ENCODE measurements around the gene PNPLA8. TPM values are rescaled to one million over a fixed set of nuclear protein-coding genes. Genes with fewer than 3 reads are reported as not detected.
"Not testable (repeated sequence)": the region's sequence is repeated elsewhere in the genome, so short reads cannot be mapped to it uniquely, and the experiment has no call there.

PNPLA8 gene, protein sequence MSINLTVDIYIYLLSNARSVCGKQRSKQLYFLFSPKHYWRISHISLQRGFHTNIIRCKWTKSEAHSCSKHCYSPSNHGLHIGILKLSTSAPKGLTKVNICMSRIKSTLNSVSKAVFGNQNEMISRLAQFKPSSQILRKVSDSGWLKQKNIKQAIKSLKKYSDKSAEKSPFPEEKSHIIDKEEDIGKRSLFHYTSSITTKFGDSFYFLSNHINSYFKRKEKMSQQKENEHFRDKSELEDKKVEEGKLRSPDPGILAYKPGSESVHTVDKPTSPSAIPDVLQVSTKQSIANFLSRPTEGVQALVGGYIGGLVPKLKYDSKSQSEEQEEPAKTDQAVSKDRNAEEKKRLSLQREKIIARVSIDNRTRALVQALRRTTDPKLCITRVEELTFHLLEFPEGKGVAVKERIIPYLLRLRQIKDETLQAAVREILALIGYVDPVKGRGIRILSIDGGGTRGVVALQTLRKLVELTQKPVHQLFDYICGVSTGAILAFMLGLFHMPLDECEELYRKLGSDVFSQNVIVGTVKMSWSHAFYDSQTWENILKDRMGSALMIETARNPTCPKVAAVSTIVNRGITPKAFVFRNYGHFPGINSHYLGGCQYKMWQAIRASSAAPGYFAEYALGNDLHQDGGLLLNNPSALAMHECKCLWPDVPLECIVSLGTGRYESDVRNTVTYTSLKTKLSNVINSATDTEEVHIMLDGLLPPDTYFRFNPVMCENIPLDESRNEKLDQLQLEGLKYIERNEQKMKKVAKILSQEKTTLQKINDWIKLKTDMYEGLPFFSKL
- polyA plus RNA-seq (ENCODE audit: insufficient read length in 12 of 12): 10 to 100 TPM in 11 of 12 donors, not detected in 1; 24.5 to 30.6 (median 26.6) TPM
- long read RNA-seq, donor 1, partial matches to known transcripts: 217 of 219 reads
- long read RNA-seq, donor 1, other reads (novel, unspliced or antisense): 0 of 219 reads
- long read RNA-seq, donor 2, transcript PNPLA8-201 (11 exons, 3,490 nt): major isoform, 5 of 18 reads
- long read RNA-seq, donor 2, partial matches to known transcripts: 8 of 18 reads
- long read RNA-seq, donor 2, other reads (novel, unspliced or antisense): 0 of 18 reads
- long read RNA-seq, donor 3, partial matches to known transcripts: 24 of 25 reads
- long read RNA-seq, donor 3, other reads (novel, unspliced or antisense): 0 of 25 reads
- long read RNA-seq, donor 4, partial matches to known transcripts: 0 of 5 reads
- long read RNA-seq, donor 4, other reads (novel, unspliced or antisense): 0 of 5 reads
- long read RNA-seq, donor 5, transcript PNPLA8-206 (10 exons, 3,462 nt): major isoform, 5 of 7 reads
- long read RNA-seq, donor 5, partial matches to known transcripts: 0 of 7 reads
- long read RNA-seq, donor 5, other reads (novel, unspliced or antisense): 0 of 7 reads
- long read RNA-seq, donor 6, partial matches to known transcripts: 0 of 5 reads
- long read RNA-seq, donor 6, other reads (novel, unspliced or antisense): 0 of 5 reads
- long read RNA-seq, donor 7, partial matches to known transcripts: 0 of 1 reads
- long read RNA-seq, donor 7, other reads (novel, unspliced or antisense): 0 of 1 reads
- long read RNA-seq, donor 8, partial matches to known transcripts: 10 of 20 reads
- long read RNA-seq, donor 8, other reads (novel, unspliced or antisense): 0 of 20 reads
- long read RNA-seq, donor 9, partial matches to known transcripts: 0 of 2 reads
- long read RNA-seq, donor 9, other reads (novel, unspliced or antisense): 0 of 2 reads
- long read RNA-seq, donor 10, partial matches to known transcripts: 0 of 6 reads
- long read RNA-seq, donor 10, other reads (novel, unspliced or antisense): 0 of 6 reads
- long read RNA-seq, donor 11, partial matches to known transcripts: 14 of 17 reads
- long read RNA-seq, donor 11, other reads (novel, unspliced or antisense): 0 of 17 reads

DNA sequence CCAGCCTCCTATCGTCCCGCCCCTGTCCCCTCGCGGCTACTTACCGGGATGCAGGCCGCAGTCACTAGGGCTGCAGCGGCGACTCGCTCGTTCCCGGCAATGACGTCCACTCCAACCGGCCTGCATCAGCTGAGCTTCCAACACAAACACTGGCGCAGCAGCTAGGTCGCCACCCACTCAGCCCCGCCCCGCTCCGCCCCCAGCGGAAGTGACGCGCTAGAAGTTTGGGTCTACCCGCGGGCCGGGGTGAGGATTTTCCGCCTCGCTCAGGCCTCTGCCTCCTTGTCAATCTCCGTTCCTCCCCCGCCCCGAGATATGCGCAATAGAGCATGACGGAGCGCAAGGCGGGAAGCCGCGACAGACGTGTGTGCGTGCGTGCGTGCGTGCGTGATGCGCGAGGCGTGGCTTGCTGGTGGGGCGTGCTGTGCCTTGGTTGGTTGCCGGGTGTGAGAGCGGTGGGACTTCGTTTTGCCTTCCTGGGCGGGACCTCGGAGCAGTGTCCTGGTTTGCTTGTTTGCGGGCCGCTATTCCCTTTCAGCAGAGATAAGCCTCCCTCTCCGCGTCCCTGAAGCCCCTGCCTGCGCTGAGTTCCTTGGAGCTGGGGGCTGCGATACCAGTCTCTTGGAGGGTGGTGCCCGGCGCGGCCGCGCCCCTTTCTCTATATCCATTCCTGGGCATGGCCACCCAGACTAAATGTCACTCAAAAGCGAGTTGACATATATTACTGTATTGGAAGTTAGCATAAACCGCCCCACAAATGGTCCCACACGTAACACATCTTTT is at the start of gene PNPLA8:
TSS of gene PNPLA8 (minus strand) at position 151 of the 783 bp plus-strand sequence. CDS start 10,644 bp downstream, outside the sequence.
- peak; percentile 100 for DNase-seq

DNA sequence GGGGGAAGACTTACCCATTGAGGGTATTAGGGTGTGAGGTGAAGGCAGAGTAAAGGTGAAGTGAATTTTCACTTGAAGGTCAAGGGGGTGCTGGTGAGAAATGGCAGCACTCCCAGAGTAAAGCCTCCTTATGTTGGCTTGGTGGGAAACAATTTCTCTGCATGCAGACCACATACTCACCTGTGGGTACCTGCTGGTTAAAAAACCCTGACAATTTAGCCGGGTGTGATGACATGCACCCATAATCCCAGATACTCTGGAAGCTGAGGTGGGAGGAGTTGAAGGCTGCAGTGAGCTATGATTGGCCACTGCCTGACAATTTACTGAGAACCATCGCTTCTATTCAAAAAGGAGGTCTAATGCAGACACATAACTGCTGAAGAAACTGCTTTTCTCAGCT is 49.2 kb upstream of the PNPLA8 start:
- DNase-seq: no peak

DNA sequence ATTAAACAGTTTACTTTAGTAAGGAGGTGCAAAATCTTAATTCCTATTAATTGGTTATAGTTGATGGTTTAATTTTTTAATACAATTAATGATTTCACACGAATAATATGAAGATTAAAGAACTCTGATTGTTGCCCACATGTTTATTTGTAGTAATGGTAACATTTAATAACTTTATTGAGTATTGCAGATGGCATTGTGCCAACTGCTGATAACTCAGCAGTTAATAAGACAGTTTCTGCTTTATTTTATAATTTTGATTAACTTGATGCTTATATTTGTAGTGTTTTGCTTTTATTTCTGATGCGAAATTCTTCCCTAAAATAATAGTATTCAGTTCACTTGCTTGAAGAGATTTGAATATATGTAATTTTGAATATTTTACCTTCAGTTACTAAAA is 46.5 kb upstream of the PNPLA8 start:
- DNase-seq: no peak

DNA sequence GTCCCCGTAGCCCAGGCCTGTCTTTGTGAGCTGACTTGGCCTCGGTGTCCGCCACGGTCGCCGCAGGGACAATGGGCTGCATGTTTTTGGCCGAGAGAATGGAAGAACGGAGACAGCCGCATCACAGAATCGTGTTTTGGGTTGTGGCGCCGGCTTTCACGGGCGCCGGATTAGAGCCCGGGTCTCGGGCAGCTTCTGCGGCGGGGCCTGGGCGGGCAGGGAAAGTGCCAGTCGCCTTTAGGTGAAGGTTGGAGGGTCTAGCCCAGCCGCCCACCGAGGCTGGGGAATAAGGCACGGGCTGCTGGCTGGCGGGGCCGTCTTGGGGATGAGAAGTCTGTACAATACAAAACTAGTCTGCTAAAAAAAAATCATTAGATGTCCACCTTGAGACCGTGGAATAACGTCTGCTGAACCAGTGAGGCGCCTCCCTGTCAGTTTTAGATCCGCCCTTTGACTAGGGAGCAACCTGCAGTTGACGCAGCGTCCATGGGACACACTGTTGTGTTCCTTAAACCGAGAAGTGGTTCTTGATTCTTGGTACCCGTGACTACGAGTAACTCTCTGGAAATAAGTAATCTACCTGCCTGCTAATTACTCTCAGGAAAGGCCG is 44.3 kb upstream of the PNPLA8 start:
- peak; percentile 38 for DNase-seq

DNA sequence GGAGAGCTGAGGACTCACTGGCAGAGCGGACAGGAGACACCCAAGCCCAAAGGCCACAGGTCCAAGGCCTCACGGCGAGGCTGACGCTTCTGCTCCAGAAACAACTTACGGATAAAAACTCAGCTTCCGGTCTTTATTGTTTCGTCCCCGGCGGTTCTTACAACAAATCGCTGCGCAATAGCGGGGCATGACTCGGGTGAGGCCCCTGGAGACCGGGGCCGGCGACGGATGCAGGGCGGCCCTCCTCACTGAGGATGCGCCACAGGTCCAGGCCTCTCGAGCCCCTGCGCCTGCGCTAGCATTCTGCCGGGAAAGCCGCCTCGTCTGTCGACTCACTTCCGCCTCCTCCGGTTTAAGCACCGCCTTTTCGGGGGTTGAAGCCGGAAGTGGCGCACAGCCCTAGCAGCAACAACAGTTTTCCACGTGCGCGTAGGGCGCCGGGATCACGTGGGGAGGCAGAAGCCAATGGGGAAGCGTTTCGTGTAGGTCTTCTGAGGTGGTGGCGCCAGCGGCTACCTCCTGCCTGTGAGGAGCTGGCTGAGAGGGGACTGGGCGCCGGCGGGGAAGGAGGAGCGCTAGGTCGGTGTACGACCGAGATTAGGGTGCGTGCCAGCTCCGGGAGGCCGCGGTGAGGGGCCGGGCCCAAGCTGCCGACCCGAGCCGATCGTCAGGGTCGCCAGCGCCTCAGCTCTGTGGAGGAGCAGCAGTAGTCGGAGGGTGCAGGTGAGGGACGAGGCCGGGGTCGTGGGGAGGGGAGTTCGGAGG is 43.6 kb upstream of the PNPLA8 start, which contains the start of the genes DNAJB9 and THAP5:
TSS of gene DNAJB9 (plus strand) at position 494 of the 765 bp plus-strand sequence. CDS start 1,853 bp downstream, outside the sequence.
TSS of gene THAP5 (minus strand) at position 326 of the 765 bp plus-strand sequence. CDS start at position 189, 137 bp downstream.
- DNase-seq: peak; percentile 99

DNA sequence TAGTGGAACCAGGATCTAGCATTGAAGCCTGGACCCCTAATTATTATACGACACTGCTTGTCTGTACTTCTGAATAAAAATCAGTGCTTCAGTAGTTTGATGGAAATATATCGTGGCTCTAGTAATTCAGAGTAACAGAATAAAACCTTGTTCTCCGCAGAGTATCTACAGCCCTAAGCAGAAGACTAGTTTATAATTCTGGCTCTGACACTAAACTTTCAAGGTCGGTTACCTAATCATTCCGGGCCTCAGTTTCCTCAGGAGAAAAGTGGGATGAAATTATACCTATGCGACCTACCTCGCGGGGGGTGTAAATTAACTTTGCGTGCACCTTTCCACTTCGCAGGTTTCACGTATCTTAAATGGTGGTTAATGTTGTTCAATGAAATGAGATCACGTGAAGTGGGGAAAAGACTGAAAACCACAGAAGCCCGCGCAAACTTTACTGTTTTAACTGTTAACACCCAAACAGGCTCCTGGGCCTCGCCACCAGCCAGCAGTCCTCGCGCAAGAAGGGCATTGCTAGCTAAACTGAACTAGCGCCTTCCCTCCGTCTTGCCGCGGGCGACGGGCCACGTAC is 43.0 kb upstream of the PNPLA8 start:
- no peak for DNase-seq

DNA sequence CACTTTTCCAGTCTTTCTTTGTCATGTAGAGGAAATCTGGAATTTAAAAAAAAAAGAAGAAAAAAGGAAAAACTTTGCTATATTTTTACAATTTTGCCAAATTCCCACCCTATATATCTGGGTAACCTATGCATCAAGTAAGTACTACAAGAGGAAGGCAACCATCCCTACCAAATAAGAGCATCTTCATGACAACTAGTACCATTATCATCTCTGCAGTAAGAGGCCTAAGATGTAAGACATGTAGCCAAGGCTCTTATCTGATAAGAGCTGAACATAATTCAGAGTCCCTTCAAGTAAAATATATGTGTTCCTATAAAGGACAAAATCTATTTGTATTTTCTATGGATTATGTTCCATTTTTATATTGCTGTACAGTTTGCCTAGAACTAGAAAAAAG is 40.1 kb upstream of the PNPLA8 start:
- DNase-seq: no peak

DNA sequence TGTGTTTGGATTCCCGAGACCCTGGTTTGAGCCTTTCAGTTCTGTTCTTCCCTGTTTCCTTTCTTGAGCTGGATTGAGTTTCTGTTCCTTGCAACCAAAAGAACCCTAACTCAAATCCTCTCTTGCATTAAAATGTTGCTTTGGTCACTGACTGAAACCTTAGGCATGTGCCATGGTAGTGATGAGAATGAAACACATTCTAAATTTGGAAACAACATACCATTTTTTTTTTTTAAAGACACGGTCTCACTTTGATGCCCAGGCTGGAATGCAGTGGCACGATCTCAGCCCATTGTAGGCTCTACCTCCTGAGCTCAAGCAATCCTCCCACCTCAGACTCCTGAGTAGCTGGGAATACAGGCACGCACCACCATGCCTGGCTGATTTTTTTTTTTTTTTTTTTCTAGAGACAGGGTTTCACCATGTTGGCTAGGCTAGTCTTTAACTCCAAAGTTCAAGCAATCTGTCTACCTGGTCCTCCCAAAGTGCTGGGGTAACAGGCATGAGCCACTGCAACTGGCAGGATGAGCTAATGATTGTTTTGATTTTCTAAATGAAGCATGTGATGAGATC is 35.2 kb upstream of the PNPLA8 start:
- no peak for DNase-seq

DNA sequence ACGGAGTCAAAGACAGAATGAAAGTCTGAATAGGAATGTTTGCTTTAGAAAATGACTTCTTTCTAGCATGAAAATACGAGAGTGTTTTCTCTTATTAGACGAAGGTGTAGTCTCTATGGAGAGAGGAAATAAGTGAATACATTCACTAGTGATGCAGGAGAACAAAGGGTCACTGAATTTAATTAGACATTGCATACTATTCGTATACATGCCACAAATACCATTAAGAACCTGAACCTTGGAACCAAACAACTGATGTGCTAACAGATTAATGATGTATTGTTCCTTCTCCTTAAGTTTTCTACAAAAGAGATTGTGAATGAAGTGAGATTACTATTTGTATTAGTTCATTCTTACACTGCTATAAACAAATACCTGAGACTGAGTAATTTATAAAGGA is 33.3 kb upstream of the PNPLA8 start:
- DNase-seq: no peak

DNA sequence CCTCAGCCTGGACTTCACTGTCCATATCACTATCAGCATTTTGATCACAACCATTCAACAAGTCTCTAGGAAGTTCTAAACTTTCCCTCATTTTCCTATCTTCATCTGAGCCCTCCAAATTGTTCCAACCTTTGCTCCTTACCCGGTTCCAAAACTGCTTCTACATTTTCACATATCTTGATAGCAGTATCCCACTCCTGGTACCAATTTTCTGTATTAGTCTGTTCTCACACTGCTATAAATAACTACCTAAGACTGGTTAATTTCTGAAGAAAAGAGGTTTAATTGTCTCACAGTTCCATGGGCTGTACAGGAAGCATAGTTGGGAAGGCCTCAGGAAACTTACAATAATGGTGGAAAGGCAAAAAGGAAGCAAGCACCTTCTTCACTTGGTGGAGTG is 31.7 kb upstream of the PNPLA8 start:
- no peak for DNase-seq

DNA sequence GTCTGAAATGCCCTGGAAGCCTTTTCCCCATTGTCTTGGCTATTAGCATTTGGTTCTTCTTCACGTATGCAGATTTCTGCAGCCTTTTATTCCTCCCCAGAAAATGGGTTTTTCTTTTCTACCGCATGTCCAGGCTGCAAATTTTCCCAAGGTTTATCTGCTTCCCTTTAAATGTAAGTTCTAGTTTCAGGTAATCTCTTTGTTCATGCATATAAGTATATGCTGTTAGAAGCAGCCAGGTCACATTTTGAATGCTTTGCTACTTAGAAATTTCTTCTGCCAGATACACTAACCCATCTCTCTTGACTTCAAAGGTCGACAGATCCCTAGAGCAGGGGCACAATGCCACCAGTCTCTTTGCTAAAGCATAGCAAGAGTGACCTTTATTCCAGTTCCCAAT is 31.3 kb upstream of the PNPLA8 start:
- DNase-seq: no peak

DNA sequence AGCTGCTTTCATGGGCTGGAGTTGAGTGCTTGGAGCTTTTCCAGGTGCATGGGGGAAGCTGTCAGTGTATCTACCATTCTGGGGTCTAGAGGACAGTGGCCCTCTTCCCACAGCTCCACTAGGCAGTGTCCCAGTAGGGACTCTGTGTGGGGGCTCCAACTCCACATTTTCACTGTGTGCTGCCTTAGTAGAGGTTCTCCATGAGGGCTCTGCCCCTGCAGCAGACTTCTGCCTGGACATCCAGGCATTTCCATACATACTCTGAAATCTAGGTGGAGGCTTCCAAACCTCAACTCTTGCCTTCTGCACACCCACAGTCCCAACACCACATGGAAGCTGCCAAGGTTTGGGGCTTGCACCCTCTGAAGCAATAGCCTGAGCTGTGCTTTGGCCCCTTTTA is 30.7 kb upstream of the PNPLA8 start:
- DNase-seq: not testable (repeated sequence)

DNA sequence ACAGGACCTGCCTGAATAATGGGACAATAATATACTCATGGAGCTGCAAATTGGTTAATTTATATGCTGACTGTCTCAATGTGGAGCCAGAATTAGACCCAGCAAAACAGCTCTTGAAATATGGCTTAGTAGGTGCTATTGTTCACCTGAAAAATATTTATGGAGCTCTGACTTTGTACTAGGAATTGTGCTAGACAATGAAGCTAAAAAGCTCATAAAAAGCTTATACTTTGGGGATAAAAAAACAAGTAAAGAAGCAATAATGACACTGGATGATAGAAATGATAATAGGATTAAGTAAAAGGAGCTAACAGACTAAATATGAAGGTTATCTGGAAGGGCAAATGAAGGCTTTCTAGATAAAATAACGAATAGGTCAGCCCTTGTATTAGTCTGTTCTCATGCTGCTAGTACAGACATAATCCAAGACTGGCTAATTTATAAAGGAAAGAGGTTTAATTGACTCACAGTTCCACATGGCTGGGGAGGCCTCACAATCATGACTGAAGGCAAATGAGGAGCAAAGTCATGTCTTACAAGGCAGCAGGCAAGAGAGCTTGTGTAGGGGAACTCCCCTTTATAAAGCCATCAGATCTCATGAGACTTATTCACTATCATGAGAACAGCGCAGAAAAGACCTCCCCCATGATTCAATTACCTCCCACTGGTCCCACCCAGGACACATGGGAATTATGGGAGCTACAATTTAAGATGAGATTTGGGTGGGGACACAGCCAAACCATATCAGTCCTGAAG is 22.4 kb upstream of the PNPLA8 start:
- not testable (repeated sequence) for DNase-seq

DNA sequence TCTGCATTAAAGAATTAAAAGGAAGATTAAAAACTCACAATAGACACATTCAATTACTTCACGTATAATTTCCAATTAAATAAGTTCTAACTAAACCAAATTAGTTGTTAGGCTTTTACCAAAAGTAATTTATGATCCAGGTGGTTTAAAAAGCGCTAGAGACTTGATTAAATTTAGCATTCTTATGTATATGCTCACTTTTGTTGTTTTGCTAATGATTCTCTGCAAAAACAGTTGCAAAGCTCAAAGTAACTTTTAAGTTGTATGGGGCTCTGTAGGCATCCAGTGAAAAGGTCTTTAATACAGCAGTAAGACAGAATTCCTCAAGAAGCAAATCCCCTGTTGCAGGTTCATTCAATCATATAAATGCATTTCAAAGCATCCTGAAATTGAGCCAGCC is 15.5 kb upstream of the PNPLA8 start:
- DNase-seq: no peak

DNA sequence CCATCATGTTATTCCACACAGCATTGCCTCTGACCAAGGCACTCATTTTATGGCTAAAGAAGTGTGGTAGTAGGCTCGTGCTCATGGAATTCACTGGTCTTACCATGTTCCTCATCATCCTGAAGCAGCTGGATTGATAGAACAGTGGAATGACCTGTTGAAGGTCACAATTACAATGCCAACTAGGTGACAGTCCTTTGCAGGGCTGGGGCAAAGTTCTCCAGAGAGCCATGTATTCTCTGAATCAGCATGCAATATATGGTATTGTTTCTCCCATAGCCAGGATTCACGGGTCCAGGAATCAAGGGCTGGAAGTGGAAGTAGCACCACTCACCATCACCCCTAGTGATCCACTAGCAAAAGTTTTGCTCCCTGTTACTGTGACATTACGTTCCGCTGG is 12.8 kb upstream of the PNPLA8 start:
- not testable (repeated sequence) for DNase-seq

DNA sequence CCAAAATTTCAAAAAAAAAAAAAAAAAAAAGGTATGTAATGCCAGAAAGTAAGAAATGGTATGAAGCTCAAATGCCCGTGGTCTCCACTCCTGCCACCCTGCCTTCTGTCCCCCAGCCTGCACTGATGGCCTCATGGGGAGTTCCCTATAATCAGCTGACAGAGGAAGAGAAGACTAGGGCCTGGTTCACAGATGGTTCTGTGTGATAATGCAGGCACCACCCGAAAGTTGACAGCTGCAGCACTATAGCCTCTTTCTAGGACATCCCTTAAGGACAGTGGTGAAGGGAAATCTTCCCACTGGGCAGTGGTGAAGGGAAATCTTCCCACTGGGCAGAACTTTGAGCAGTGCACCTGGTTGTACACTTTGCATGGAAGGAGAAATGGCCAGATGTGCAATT is 12.3 kb upstream of the PNPLA8 start:
- DNase-seq: not testable (repeated sequence)

DNA sequence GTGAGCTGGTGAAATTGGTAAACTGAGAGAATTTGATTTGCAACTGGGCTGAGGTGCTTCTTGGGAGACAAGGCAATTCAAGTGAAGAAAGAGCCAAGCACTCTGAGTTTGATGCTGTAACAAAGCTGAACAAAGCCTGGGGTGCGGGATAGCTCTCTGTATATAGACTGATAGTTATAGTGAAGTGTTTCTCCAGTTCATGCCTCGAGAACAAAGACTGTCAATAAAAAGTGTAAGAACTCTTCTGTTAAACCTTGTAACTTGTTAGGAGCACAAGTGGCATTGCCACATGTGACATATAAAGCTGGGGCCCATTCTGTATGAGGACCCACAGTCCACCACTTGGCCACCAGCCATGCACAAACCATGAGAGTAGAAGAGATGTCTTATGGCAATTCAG is 11.3 kb upstream of the PNPLA8 start:
- no peak for DNase-seq
